Measurements from ENCODE around the gene LPP.

LPP gene

GRCh38 chr3:188906236-188906635 lies 752.3 kb downstream of the LPP start:
- no peak for DNase-seq (ENCODE audit: low read depth in 2 of 2)

GRCh38 chr3:188908002-188908850 lies 754.3 kb downstream of the LPP start:
- no peak for DNase-seq (ENCODE audit: low read depth in 2 of 2)

GRCh38 chr3:188911026-188911850 lies 757.3 kb downstream of the LPP start:
- no peak for DNase-seq (ENCODE audit: low read depth in 2 of 2)

GRCh38 chr3:188913084-188913483 lies 759.1 kb downstream of the LPP start:
- no peak for DNase-seq (ENCODE audit: low read depth in 2 of 2)

- DNase-seq (ENCODE audit: low read depth in 2 of 2), result no peak
These were observed 760.6 kb downstream of the LPP start for GRCh38 chr3:188914552-188914951.

- DNase-seq (ENCODE audit: low read depth in 2 of 2), result no peak
These were observed 761.2 kb downstream of the LPP start for GRCh38 chr3:188915127-188915526.

- no peak for DNase-seq (ENCODE audit: low read depth in 2 of 2)
These were observed 763.0 kb downstream of the LPP start for GRCh38 chr3:188916934-188917401.

GRCh38 chr3:188918093-188918492 lies 764.1 kb downstream of the LPP start:
- no peak for DNase-seq (ENCODE audit: low read depth in 2 of 2)

GRCh38 chr3:188923671-188924070 lies 769.7 kb downstream of the LPP start:
- DNase-seq (ENCODE audit: low read depth in 2 of 2), result no peak

GRCh38 chr3:188925376-188925775 lies 771.4 kb downstream of the LPP start:
- no peak for DNase-seq (ENCODE audit: low read depth in 2 of 2)

- no peak for DNase-seq (ENCODE audit: low read depth in 2 of 2)
These were observed 772.2 kb downstream of the LPP start for GRCh38 chr3:188926111-188926510.

- no peak for DNase-seq (ENCODE audit: low read depth in 2 of 2)
These were observed 773.0 kb downstream of the LPP start for GRCh38 chr3:188926741-188927511.

- DNase-seq (ENCODE audit: low read depth in 2 of 2), result no peak
These were observed 774.0 kb downstream of the LPP start for GRCh38 chr3:188927971-188928370.

- DNase-seq (ENCODE audit: low read depth in 2 of 2), result no peak
These were observed 775.2 kb downstream of the LPP start for GRCh38 chr3:188929137-188929536.

GRCh38 chr3:188931036-188931435 lies 777.1 kb downstream of the LPP start:
- no peak for DNase-seq (ENCODE audit: low read depth in 2 of 2)

- no peak for DNase-seq (ENCODE audit: low read depth in 2 of 2)
These were observed 777.6 kb downstream of the LPP start for GRCh38 chr3:188931531-188931930.

GRCh38 chr3:188934989-188935388 lies 781.0 kb downstream of the LPP start:
- no peak for DNase-seq (ENCODE audit: low read depth in 2 of 2)

- DNase-seq (ENCODE audit: low read depth in 2 of 2), result no peak
These were observed 782.7 kb downstream of the LPP start for GRCh38 chr3:188936597-188937107.

GRCh38 chr3:188937389-188937788 lies 783.4 kb downstream of the LPP start:
- no peak for DNase-seq (ENCODE audit: low read depth in 2 of 2)

- DNase-seq (ENCODE audit: low read depth in 2 of 2), result no peak
These were observed 785.0 kb downstream of the LPP start for GRCh38 chr3:188938999-188939398.

GRCh38 chr3:188939814-188940572 lies 786.0 kb downstream of the LPP start:
- DNase-seq (ENCODE audit: low read depth in 2 of 2), result no peak

Measured in stimulated activated CD4-positive, alpha-beta T cell treated with anti-CD3 and anti-CD28 coated beads, Interleukin-4, amount 100 ng/mL, for 48 hours (primary cell).